PC-9 (cell line): ENCODE measurements around the gene HMX1.

Experiments used
- CTCF ChIP-seq: fragments of 200-600 bp; sonication (generic); conservative IDR thresholded peaks from 2 replicates; pipeline ENCODE4 v1.6.1; 2017; ENCODE audit warnings: mixed run types, antibody characterized with exemption, mild to moderate bottlenecking, moderate library complexity
- EZH2 ChIP-seq: fragments of 200-600 bp; sonication (generic); IDR thresholded peaks from 2 replicates; pipeline ENCODE4 v1.8.0; 2017; ENCODE audit warnings: antibody characterized with exemption, low read depth

- TF ChIP-seq CTCF (no peak), EZH2 (no peak)
Observed at GRCh38 chr4:8847764-8848163, 23.9 kb downstream of the HMX1 start.
